ENCODE results near the gene YAE1.

- TF ChIP-seq SP140L (CRISPR knock-in tag; IDR thresholded peaks at IDR 0.05; ENCODE audit: borderline replicate concordance) (no peak), ZFP36 (IDR thresholded peaks at IDR 0.05; ENCODE audit: borderline replicate concordance, low read depth, low read length, partially characterized antibody) (no peak), TAF1 (CRISPR knock-in tag; IDR thresholded peaks at IDR 0.05) (no peak), ZMYM2 (CRISPR knock-in tag; IDR thresholded peaks at IDR 0.05) (no peak)
These were observed 48.1 kb downstream of the YAE1 start for GRCh38 chr7:39614299-39614698.

All from HepG2 (cell line).